Smooth muscle cell (in vitro differentiated cells): ENCODE data around the gene PSMF1. TPM values are rescaled to one million over a fixed set of nuclear protein-coding genes. Genes with fewer than 3 reads are reported as not detected.
A peak's percentile ranks its signal among the peaks of the same experiment; 100 is the strongest.

Experiments used
- DNase-seq: peaks from one replicate; lab custom pipeline; 2025; ENCODE audit not compliant: unreplicated experiment; lab: John Stamatoyannopoulos, UW
- H2AFZ ChIP-seq: fragments of 200-600 bp; sonication (generic); 2 replicates; pipeline ENCODE4 v1.6.0; 2016; ENCODE audit warnings: antibody characterized with exemption, low read depth, mild to moderate bottlenecking
- H3F3A ChIP-seq: fragments of 200-600 bp; sonication (generic); 2 replicates; pipeline ENCODE4 v1.6.0; 2017; ENCODE audit warnings: antibody characterized with exemption, low read depth
- H3K27ac ChIP-seq: fragments of 200-600 bp; sonication (generic); 2 replicates; pipeline ENCODE4 v1.5.1; 2016; ENCODE audit warnings: low read depth, mild to moderate bottlenecking
- H3K27me3 ChIP-seq: fragments of 200-600 bp; sonication (generic); 2 replicates; pipeline ENCODE4 v1.6.1; 2016; ENCODE audit warnings: low read depth, mild to moderate bottlenecking
- H3K36me3 ChIP-seq: fragments of 200-600 bp; sonication (generic); 2 replicates; pipeline ENCODE4 v1.5.1; 2016; ENCODE audit warnings: low read depth
- H3K4me1 ChIP-seq: fragments of 200-600 bp; sonication (generic); 2 replicates; pipeline ENCODE4 v1.5.1; 2016; ENCODE audit warnings: low read depth
- H3K4me2 ChIP-seq: fragments of 200-600 bp; sonication (generic); 2 replicates; pipeline ENCODE4 v1.6.0; 2016; ENCODE audit warnings: mild to moderate bottlenecking
- H3K4me3 ChIP-seq: fragments of 200-600 bp; sonication (generic); 2 replicates; pipeline ENCODE4 v1.5.1; 2016; ENCODE audit warnings: mild to moderate bottlenecking
- H3K79me2 ChIP-seq: fragments of 200-600 bp; sonication (generic); 2 replicates; pipeline ENCODE4 v1.6.0; 2016; ENCODE audit warnings: low read depth, mild to moderate bottlenecking
- H3K9ac ChIP-seq: fragments of 200-600 bp; sonication (generic); 2 replicates; pipeline ENCODE4 v1.6.0; 2016; ENCODE audit warnings: low read depth
- H3K9me3 ChIP-seq: fragments of 200-600 bp; sonication (generic); replicated peaks from 2 replicates; pipeline ENCODE4 v1.5.1; 2016; ENCODE audit warnings: low read depth
- H4K20me1 ChIP-seq: fragments of 200-600 bp; sonication (generic); 2 replicates; pipeline ENCODE4 v1.6.0; 2016; ENCODE audit warnings: low read depth
- CTCF ChIP-seq: fragments of 200-600 bp; sonication (generic); IDR thresholded peaks from 2 replicates; pipeline ENCODE4 v1.5.1; 2017; ENCODE audit warnings: borderline replicate concordance, mild to moderate bottlenecking, antibody characterized with exemption; ENCODE audit not compliant: insufficient read depth, poor library complexity, severe bottlenecking
- WGBS: methylation state at CpG from one replicate; pipeline ENCODE4 v1.1.7; 2016; ENCODE audit warnings: low lambda C conversion rate; 5-methylcytosine and 5-hydroxymethylcytosine counted together
- polyA plus RNA-seq: library from polyadenylated mRNA; unstranded; fragments of >200 nt; fragmentation: Nextera tagmentation; extraction: Ambion mirVana; gene quantifications from 2 replicates; pipeline ENCODE4 v1.2.1, GENCODE V29; 2016
- total RNA-seq: library from RNA; depleted of rRNA; stranded (reverse); fragments of >200 nt; gene quantifications from 2 replicates; pipeline ENCODE4 v1.2.3, GENCODE V29; 2014

Gene PSMF1
- total and polyA plus RNA-seq, 2 experiments from 2014 or later, result 120 to 246 TPM

- no peak for TF ChIP-seq CTCF
- WGBS, result 88% methylated on average over 19 of the region's 19 CpGs
- H3K4me2 ChIP-seq, result no peak overlapping the region
- no peaks in the 10 kb centered on the region for H3K36me3 ChIP-seq
- H3K27me3 ChIP-seq, result peaks cover 22% of the 10 kb centered on the region
- H4K20me1 ChIP-seq, result no peaks in the 10 kb centered on the region
- H3K79me2 ChIP-seq, result no peaks in the 10 kb centered on the region
- H3K4me3 ChIP-seq, result no peak overlapping the region
- H3K9me3 ChIP-seq, result no peaks in the 10 kb centered on the region
- DNase-seq, result no peak
- no peak overlapping the region for H2AFZ ChIP-seq
- no peaks in the 10 kb centered on the region for H3F3A ChIP-seq
- H3K4me1 ChIP-seq, result no peaks in the 10 kb centered on the region
- H3K9ac ChIP-seq, result no peak overlapping the region
- no peak overlapping the region for H3K27ac ChIP-seq
Measured at GRCh38 chr20:1206366-1207148, 88.2 kb downstream of the PSMF1 start.

- Histone ChIP-seq H3K4me3 (no peak overlapping the region), H3K4me1 (no peaks in the 10 kb centered on the region), H3K9ac (no peak overlapping the region), H4K20me1 (no peaks in the 10 kb centered on the region), H3K4me2 (no peak overlapping the region), H3K27me3 (peaks cover 22% of the 10 kb centered on the region), H2AFZ (no peak overlapping the region), H3K36me3 (no peaks in the 10 kb centered on the region), H3K79me2 (no peaks in the 10 kb centered on the region), H3K27ac (no peak overlapping the region), H3K9me3 (no peaks in the 10 kb centered on the region), H3F3A (no peaks in the 10 kb centered on the region)
- no peak for TF ChIP-seq CTCF
- no peak for DNase-seq
- 91% methylated on average over 3 of the region's 3 CpGs for WGBS
Measured at GRCh38 chr20:1207293-1207878, 89.0 kb downstream of the PSMF1 start.

GRCh38 chr20:1209447-1210387 lies 91.3 kb downstream of the PSMF1 start:
- Histone ChIP-seq H3K4me1 (peaks cover 2% of the 10 kb centered on the region), H2AFZ (no peak overlapping the region), H3K79me2 (no peaks in the 10 kb centered on the region), H4K20me1 (no peaks in the 10 kb centered on the region), H3F3A (no peaks in the 10 kb centered on the region), H3K27ac (no peak overlapping the region), H3K36me3 (no peaks in the 10 kb centered on the region), H3K9me3 (no peaks in the 10 kb centered on the region), H3K4me3 (no peak overlapping the region), H3K4me2 (no peak overlapping the region), H3K27me3 (peaks cover 22% of the 10 kb centered on the region), H3K9ac (no peak overlapping the region)
- no peak for DNase-seq
- WGBS, result 69% methylated on average over 5 of the region's 5 CpGs
- TF ChIP-seq CTCF, result peak; percentile 14
